GM03348 (cell line): ENCODE measurements around the gene TMEM253.

ENCODE experiments used
- DNase-seq: peaks from one replicate; pipeline ENCODE4 v3.0.0; 2012; ENCODE audit warnings: low spot score

Gene TMEM253

GRCh38 chr14:21090940-21091663 lies 9.8 kb upstream of the TMEM253 start:
- DNase-seq = peak; percentile 7

- DNase-seq = peak; percentile 10
These were observed 9.0 kb upstream of the TMEM253 start for GRCh38 chr14:21091821-21092272.

- DNase-seq = peak; percentile 92
These were observed 8.4 kb upstream of the TMEM253 start for GRCh38 chr14:21092273-21093011.

GRCh38 chr14:21093018-21093417 lies 7.8 kb upstream of the TMEM253 start:
- no peak for DNase-seq

- peak; percentile 14 for DNase-seq
These were observed 6.8 kb upstream of the TMEM253 start for GRCh38 chr14:21093769-21094681.

- peak; percentile 69 for DNase-seq
These were observed 5.2 kb upstream of the TMEM253 start for GRCh38 chr14:21095430-21096205.

- DNase-seq = no peak
These were observed 4.4 kb upstream of the TMEM253 start for GRCh38 chr14:21096438-21096837.

GRCh38 chr14:21096978-21097635 lies 3.8 kb upstream of the TMEM253 start:
- no peak for DNase-seq

GRCh38 chr14:21097636-21098075 lies 3.2 kb upstream of the TMEM253 start:
- DNase-seq = no peak

GRCh38 chr14:21098076-21098891 lies 2.6 kb upstream of the TMEM253 start, which contains the start of gene ZNF219:
ZNF219 (minus strand) TSS chr14:21098655; CDS start chr14:21093591, 5,064 bp downstream.
- DNase-seq = peak; percentile 79

GRCh38 chr14:21098892-21099595 lies 1.8 kb upstream of the TMEM253 start:
- no peak for DNase-seq

GRCh38 chr14:21099596-21099985 lies 1.3 kb upstream of the TMEM253 start:
- no peak for DNase-seq

- no peak for DNase-seq
These were observed 1.0 kb downstream of the TMEM253 start for GRCh38 chr14:21101802-21102413.

GRCh38 chr14:21102521-21103410 lies 1.9 kb downstream of the TMEM253 start:
- DNase-seq = no peak

GRCh38 chr14:21103411-21103709 lies 2.5 kb downstream of the TMEM253 start:
- DNase-seq = no peak

GRCh38 chr14:21103710-21104447 lies 3.0 kb downstream of the TMEM253 start:
- DNase-seq = peak; percentile 96

GRCh38 chr14:21104448-21105060 lies 3.7 kb downstream of the TMEM253 start:
- DNase-seq = peak; percentile 83
